Endodermal cell (in vitro differentiated cells): ENCODE results near the gene UBLCP1. TPM values are rescaled to one million over a fixed set of nuclear protein-coding genes. Genes with fewer than 3 reads are reported as not detected.

Experiments used
- DNase-seq: peaks from one replicate; pipeline ENCODE4 v3.0.0-alpha.2; 2017
- H3K27ac ChIP-seq: 2 replicates; pipeline ENCODE4 v1.5.1; 2013; ENCODE audit warnings: mild to moderate bottlenecking, low read depth, low read length, moderate library complexity
- H3K27me3 ChIP-seq: 2 replicates; pipeline ENCODE4 v1.6.1; 2013; ENCODE audit warnings: mild to moderate bottlenecking, low read length, moderate library complexity; ENCODE audit not compliant: insufficient read depth, control insufficient read depth, poor library complexity, severe bottlenecking
- H3K36me3 ChIP-seq: 2 replicates; pipeline ENCODE4 v1.7.0; 2013; ENCODE audit warnings: mild to moderate bottlenecking, low read length, moderate library complexity; ENCODE audit not compliant: control insufficient read depth, insufficient read depth
- H3K4me1 ChIP-seq: one replicate; pipeline ENCODE4 v1.7.0; 2013; ENCODE audit warnings: low read length; ENCODE audit not compliant: control insufficient read depth, insufficient read depth
- H3K4me3 ChIP-seq: 2 replicates; pipeline ENCODE4 v1.5.1; 2013; ENCODE audit warnings: mild to moderate bottlenecking, low read length, moderate library complexity
- H3K9ac ChIP-seq: 2 replicates; pipeline ENCODE4 v1.6.1; 2013; ENCODE audit warnings: mild to moderate bottlenecking, low read length, moderate library complexity; ENCODE audit not compliant: poor library complexity, severe bottlenecking; ENCODE audit errors: extremely low read depth
- H3K9me3 ChIP-seq: 2 replicates; pipeline ENCODE4 v1.6.1; 2013; ENCODE audit warnings: mild to moderate bottlenecking, low read length, moderate library complexity; ENCODE audit not compliant: control insufficient read depth
- H3K27ac Mint-ChIP-seq: 2 replicates; pipeline ENCODE4 v1.8.0; 2020; ENCODE audit warnings: mixed read lengths
- H3K27me3 Mint-ChIP-seq: 2 replicates; pipeline ENCODE4 v1.8.0; 2021; ENCODE audit warnings: mild to moderate bottlenecking, mixed read lengths; ENCODE audit not compliant: insufficient read depth
- H3K36me3 Mint-ChIP-seq: 2 replicates; pipeline ENCODE4 v1.8.0; 2020; ENCODE audit warnings: low read depth, mixed read lengths
- H3K4me1 Mint-ChIP-seq: 2 replicates; pipeline ENCODE4 v1.8.0; 2020; ENCODE audit warnings: mixed read lengths
- H3K4me3 Mint-ChIP-seq: 2 replicates; pipeline ENCODE4 v1.8.0; 2020; ENCODE audit warnings: mild to moderate bottlenecking, moderate library complexity, mixed read lengths
- H3K9me3 Mint-ChIP-seq: 2 replicates; pipeline ENCODE4 v1.8.0; 2020; ENCODE audit warnings: mild to moderate bottlenecking, mixed read lengths
- WGBS, 2 experiments: methylation state at CpG; one replicate each; pipeline versions ENCODE4 v1.1.5 to v1.1.7; 2013; ENCODE audit warnings: missing lambda C conversion rate in 2 of 2, mixed read lengths in 1 of 2; ENCODE audit not compliant: insufficient coverage in 1 of 2, insufficient read length in 1 of 2; 5-methylcytosine and 5-hydroxymethylcytosine counted together
- long read RNA-seq, 4 experiments: library from polyadenylated mRNA in 2 of 4; library from RNA in 1 of 4; library from capped mRNA in 1 of 4; stranded (forward) in 3 of 4; unstranded in 1 of 4; transcript quantifications; one replicate each; pipeline ENCODE4 v2.0.0, GENCODE V29; 2020 to 2021; ENCODE audit warnings: inconsistent platforms in 1 of 4
- polyA plus RNA-seq, 2 experiments: library from polyadenylated mRNA; stranded (reverse); fragments of 50-300 nt; gene quantifications; one replicate each; pipeline ENCODE4 v1.2.3, GENCODE V29; 2013
- total RNA-seq, 2 donors: library from RNA; stranded (reverse); fragmentation: NEBNext Ultra II Directional in 1 of 2; extraction: Animal tissue kit (Norgen Biotek cat#: 25700) in 1 of 2; gene quantifications; 2 replicates in 1 of 2; 3 replicates in 1 of 2; pipeline ENCODE4 v1.2.1, GENCODE V29; 2021
- TF ChIP-seq, protein P1 (sequence below): fragments of 200-600 bp; sonication (generic); conservative IDR thresholded peaks from 2 replicates; pipeline ENCODE4 v1.5.0; 2021; ENCODE audit warnings: antibody characterized with exemption, mild to moderate bottlenecking

UBLCP1 gene, protein sequence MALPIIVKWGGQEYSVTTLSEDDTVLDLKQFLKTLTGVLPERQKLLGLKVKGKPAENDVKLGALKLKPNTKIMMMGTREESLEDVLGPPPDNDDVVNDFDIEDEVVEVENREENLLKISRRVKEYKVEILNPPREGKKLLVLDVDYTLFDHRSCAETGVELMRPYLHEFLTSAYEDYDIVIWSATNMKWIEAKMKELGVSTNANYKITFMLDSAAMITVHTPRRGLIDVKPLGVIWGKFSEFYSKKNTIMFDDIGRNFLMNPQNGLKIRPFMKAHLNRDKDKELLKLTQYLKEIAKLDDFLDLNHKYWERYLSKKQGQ
- total RNA-seq: 10 to 100 TPM; 38.0 to 44.4 TPM
- polyA plus RNA-seq (2013, experiment 1 of 2): 46.3 TPM
- polyA plus RNA-seq (2013, experiment 2 of 2): 46.5 TPM
- long read RNA-seq, experiment 1, transcript UBLCP1-201 (11 exons, 2,392 nt): major isoform, 14 of 44 reads
- long read RNA-seq, experiment 1, partial matches to known transcripts: 25 of 44 reads
- long read RNA-seq, experiment 1, other reads (novel, unspliced or antisense): 5 of 44 reads
- long read RNA-seq, experiment 2, transcript UBLCP1-201 (11 exons, 2,392 nt): major isoform, 63 of 76 reads
- long read RNA-seq, experiment 2, partial matches to known transcripts: 8 of 76 reads
- long read RNA-seq, experiment 2, other reads (novel, unspliced or antisense): 5 of 76 reads
- long read RNA-seq, experiment 3, transcript UBLCP1-201 (11 exons, 2,392 nt): major isoform, 123 of 130 reads
- long read RNA-seq, experiment 3, partial matches to known transcripts: 2 of 130 reads
- long read RNA-seq, experiment 3, other reads (novel, unspliced or antisense): 5 of 130 reads
- long read RNA-seq, experiment 4, transcript UBLCP1-201 (11 exons, 2,392 nt): major isoform, 175 of 184 reads
- long read RNA-seq, experiment 4, partial matches to known transcripts: 5 of 184 reads
- long read RNA-seq, experiment 4, other reads (novel, unspliced or antisense): 4 of 184 reads

DNA sequence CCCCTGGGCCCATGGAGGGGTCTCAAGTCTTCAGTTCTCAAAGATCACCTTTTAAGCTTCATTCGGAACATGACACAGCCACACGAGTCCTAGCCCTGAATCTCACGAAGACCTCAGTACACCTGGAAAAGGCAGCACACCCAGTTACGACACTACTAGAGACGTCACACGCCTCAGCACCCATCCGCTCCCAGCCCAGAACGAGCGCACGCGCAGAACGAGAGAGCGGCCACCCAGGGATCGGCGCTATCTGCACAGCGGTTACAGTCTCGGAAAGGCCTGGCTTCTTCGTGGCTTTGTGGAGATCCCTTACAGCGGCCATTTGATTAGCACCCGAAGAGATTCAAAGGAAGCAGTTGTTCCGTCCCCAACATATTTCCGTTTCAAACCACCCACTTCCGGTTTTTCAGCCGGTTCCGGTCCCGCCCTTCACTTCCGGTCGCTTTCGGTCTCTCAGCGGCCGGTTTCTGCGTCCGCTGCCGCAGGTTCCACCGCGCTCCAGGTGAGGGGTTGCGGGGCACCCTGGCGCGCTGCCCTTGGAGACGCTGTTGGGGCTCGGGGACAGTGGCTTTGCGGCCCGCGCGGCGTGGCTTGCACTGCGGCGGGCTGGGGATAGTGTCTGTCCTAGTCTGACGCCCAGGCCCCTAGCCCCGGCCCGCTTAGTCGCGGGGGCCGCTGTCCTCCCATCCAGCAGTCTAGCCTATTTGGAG is at the start of gene UBLCP1:
Gene UBLCP1, plus strand, starts transcription at position 432 of the 710 bp plus-strand sequence. CDS start 5,626 bp downstream, outside the sequence.
- H3K9ac ChIP-seq: peak within 1 kb of the TSS; percentile 74
- no peaks in the 10 kb centered on the region for H3K9me3 ChIP-seq
- peaks cover 8% of the 10 kb centered on the region for H3K4me1 Mint-ChIP-seq
- H3K27me3 ChIP-seq: peaks cover 24% of the 10 kb centered on the region
- DNase-seq: peak; percentile 92
- peak within 1 kb of the TSS; percentile 97 for H3K27ac Mint-ChIP-seq
- TF ChIP-seq, protein P1, sequence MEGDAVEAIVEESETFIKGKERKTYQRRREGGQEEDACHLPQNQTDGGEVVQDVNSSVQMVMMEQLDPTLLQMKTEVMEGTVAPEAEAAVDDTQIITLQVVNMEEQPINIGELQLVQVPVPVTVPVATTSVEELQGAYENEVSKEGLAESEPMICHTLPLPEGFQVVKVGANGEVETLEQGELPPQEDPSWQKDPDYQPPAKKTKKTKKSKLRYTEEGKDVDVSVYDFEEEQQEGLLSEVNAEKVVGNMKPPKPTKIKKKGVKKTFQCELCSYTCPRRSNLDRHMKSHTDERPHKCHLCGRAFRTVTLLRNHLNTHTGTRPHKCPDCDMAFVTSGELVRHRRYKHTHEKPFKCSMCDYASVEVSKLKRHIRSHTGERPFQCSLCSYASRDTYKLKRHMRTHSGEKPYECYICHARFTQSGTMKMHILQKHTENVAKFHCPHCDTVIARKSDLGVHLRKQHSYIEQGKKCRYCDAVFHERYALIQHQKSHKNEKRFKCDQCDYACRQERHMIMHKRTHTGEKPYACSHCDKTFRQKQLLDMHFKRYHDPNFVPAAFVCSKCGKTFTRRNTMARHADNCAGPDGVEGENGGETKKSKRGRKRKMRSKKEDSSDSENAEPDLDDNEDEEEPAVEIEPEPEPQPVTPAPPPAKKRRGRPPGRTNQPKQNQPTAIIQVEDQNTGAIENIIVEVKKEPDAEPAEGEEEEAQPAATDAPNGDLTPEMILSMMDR: no peak
- peaks cover 34% of the 10 kb centered on the region for H3K27me3 Mint-ChIP-seq
- H3K36me3 Mint-ChIP-seq: peaks cover 28% of the 10 kb centered on the region
- H3K4me3 ChIP-seq: peak within 1 kb of the TSS; percentile 94
- H3K9me3 Mint-ChIP-seq: peaks cover 22% of the 10 kb centered on the region
- no peaks in the 10 kb centered on the region for H3K4me1 ChIP-seq
- peaks cover 5% of the 10 kb centered on the region for H3K36me3 ChIP-seq
- H3K4me3 Mint-ChIP-seq: peak within 1 kb of the TSS; percentile 79
- WGBS, 2 experiments: 0 to 1% methylated on average over 29 to 54 of the region's 54 CpGs
- H3K27ac ChIP-seq: peak within 1 kb of the TSS; percentile 32

DNA sequence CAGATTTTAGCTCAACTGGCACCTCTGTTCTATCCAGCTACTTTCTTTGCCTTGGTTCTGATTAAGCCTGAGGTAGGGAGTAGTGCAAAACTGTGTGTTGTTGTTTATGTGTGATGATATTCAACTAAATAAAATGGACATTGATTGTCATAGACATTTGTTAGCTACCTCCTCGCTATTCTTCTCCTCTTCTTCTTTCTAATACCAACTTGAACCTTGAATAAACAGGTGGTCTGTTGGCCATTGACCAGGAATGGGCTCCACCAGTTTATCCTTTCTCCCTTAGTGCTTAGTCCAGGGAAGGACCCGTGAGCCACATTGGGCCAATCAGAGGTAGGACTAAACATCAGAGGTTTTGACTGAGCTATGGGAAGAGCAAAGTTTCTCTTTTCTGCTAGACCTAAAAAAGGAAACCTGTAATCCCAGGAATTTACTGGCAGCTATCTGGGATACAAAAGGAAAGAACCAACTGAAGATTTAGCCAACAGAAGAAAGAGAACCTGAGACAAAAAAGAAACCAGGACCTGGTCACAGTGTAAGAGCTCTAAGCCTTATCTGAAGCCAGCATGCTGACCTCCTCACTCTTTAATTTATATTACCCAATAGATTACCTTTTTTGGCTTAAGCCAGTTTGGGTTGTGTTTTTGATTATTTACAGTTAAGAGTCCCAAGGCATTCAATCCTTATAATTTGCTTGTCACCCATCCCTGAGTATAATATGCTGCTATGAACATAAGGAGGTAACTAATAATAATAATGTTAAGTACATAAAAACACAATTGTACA is 48.4 kb upstream of the UBLCP1 start:
- peaks cover 12% of the 10 kb centered on the region for H3K4me1 Mint-ChIP-seq
- no peaks in the 10 kb centered on the region for H3K9me3 ChIP-seq
- H3K9ac ChIP-seq: no peak overlapping the region
- peaks cover 3% of the 10 kb centered on the region for H3K4me1 ChIP-seq
- WGBS, 2 experiments: 82% methylated on average over 2 of the region's 2 CpGs; no CpG with 5 or more reads in 1 of the 2 experiments
- TF ChIP-seq, protein P1: no peak
- no peak overlapping the region for H3K4me3 Mint-ChIP-seq
- no peaks in the 10 kb centered on the region for H3K27me3 ChIP-seq
- no peak for DNase-seq
- H3K27me3 Mint-ChIP-seq: peaks cover 5% of the 10 kb centered on the region
- H3K27ac ChIP-seq: no peak overlapping the region
- H3K36me3 Mint-ChIP-seq: no peaks in the 10 kb centered on the region
- no peak overlapping the region for H3K27ac Mint-ChIP-seq
- H3K4me3 ChIP-seq: no peak overlapping the region
- H3K36me3 ChIP-seq: no peaks in the 10 kb centered on the region
- H3K9me3 Mint-ChIP-seq: no peaks in the 10 kb centered on the region
